SIG-M5 (cell line): Measurements from ENCODE around the gene PLAAT5.
"Not testable (repeated sequence)": the region's sequence is repeated elsewhere in the genome, so short reads cannot be mapped to it uniquely, and the experiment has no call there.

ENCODE experiments used
- DNase-seq: peaks from one replicate; lab custom pipeline; 2025; lab: John Stamatoyannopoulos, UW

PLAAT5 gene

DNA sequence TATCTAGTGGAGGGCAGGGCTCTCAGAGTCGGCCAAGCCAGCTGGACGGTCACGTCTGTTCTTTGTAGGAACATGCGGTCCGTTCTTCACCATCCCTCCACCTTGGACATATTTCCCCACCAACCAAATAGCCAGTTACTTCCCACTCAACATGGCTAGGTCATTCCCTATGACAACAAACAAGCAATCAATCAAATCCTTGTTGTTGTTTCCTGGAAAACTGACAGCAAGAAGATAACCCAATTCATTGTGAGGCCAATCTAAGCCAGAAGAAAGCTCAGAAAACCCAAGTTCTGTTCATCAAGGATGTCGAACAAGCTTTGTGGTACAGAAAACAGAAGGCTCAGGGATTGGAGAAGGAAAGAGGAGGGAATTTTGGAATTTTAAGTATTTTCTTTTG lies 10.9 kb downstream of the PLAAT5 start:
- DNase-seq = no peak

- DNase-seq = no peak
Measured at GRCh38 chr11:63478896-63479295, 12.1 kb downstream of the PLAAT5 start.

- no peak for DNase-seq
Measured at GRCh38 chr11:63476618-63477017, 14.3 kb downstream of the PLAAT5 start.

DNA sequence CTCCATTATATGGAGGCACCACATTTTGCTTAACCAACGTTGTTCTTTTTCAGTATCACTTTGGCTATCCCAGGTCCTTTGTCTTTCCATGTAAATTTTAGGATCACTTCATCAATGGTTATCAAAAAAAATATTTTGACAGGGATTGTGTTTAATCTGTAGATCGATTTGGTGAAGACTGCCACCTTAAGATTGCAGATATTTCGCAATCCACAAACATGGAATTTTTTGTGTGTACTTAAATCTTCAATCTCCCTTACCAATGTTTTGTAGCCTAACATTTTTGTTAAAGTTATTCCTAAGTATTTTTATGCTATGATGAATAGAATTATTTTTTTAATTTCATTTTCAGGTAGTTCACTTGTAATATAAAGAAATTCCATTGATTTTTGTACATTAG lies 18.6 kb downstream of the PLAAT5 start:
- no peak for DNase-seq

DNA sequence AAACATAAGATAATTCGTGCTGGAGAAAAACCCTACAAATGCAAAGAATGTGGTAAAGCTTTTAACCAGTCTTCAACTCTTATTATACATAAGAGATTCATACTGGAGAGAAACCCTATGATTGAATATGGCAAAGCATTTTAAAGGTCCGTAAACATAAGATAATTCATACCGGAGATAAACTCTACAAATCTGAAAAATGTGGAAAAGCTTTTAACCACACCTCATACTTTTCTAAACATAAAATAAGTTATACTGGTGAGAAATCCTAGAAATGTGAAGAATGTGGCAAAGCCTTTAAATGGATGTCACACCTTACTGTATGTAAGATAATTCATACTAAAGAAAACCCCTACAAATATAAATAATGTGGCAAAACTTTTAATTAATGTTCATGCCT lies 20.7 kb downstream of the PLAAT5 start:
- DNase-seq = no peak

GRCh38 chr11:63462137-63462536 lies 28.8 kb downstream of the PLAAT5 start:
- no peak for DNase-seq

- no peak for DNase-seq
Measured at GRCh38 chr11:63459586-63459985, 31.4 kb downstream of the PLAAT5 start.

- DNase-seq = no peak
Measured at GRCh38 chr11:63448646-63449045, 42.3 kb downstream of the PLAAT5 start.

- DNase-seq = no peak
Measured at GRCh38 chr11:63445720-63446119, 45.2 kb downstream of the PLAAT5 start.

GRCh38 chr11:63445118-63445517 lies 45.8 kb downstream of the PLAAT5 start:
- DNase-seq = no peak

DNA sequence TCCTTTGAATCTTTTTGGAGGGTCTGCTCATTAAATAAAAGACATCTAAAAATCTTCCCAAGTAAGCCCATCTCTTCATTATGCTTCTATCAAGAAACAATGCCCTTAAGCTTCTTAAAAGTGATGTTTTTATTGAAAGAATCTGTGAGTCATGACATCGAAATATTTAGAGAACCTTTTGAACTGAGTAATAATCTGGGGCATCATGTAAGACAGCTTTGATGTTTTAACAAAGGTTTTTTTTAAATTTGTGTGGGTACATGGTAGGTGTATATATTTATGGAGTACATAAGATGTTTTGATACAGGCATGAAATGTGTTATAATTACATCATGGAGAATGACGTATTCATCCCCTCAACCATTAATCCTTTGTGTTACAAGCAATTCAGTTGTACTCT lies 46.8 kb downstream of the PLAAT5 start:
- no peak for DNase-seq

GRCh38 chr11:63443714-63444113 lies 47.3 kb downstream of the PLAAT5 start:
- no peak for DNase-seq

DNA sequence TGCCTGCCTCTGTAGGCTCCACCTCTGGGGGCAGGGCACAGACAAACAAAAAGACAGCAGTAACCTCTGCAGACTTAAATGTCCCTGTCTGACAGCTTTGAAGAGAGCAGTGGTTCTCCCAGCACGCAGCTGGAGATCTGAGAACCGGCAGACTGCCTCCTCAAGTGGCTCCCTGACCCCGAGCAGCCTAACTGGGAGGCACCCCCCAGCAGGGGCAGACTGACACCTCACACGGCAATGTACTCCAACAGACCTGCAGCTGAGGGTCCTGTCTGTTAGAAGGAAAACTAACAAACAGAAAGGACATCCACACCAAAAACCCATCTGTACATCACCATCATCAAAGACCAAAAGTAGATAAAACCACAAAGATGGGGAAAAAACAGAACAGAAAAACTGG lies 55.1 kb downstream of the PLAAT5 start:
- not testable (repeated sequence) for DNase-seq

DNA sequence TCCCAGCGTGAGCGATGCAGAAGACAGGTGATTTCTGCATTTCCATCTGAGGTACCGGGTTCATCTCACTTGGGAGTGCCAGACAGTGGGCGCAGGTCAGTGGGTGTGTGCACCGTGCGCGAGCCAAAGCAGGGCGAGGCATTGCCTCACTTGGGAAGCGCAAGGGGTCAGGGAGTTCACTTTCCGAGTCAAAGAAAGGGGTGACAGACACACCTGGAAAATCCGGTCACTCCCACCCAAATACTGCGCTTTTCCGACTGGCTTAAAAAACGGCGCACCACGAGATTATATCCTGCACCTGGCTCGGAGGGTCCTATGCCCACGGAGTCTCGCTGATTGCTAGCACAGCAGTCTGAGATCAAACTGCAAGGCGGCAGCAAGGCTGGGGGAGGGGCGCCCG lies 55.6 kb downstream of the PLAAT5 start:
- not testable (repeated sequence) for DNase-seq

GRCh38 chr11:63430731-63431130 lies 60.2 kb downstream of the PLAAT5 start:
- DNase-seq = not testable (repeated sequence)

- no peak for DNase-seq
Measured at GRCh38 chr11:63427971-63428508, 62.9 kb downstream of the PLAAT5 start.

- no peak for DNase-seq
Measured at GRCh38 chr11:63417174-63417852, 73.7 kb downstream of the PLAAT5 start.
